HEK293 (cell line): ENCODE results near the gene REC114.
A peak's percentile ranks its signal among the peaks of the same experiment; 100 is the strongest.

Source experiments
- CTCF ChIA-PET: fragments of 350-600 bp; formaldehyde crosslinking; extraction: SDS; loops from one replicate; lab custom pipeline; 2021; ENCODE audit warnings: antibody characterized with exemption; lab: Yijun Ruan, JAX
- POLR2A ChIA-PET: fragments of 300-600 bp; formaldehyde crosslinking; extraction: SDS; loops from one replicate; lab custom pipeline; 2020; ENCODE audit warnings: antibody characterized with exemption, inconsistent platforms; lab: Yijun Ruan, JAX
- H3K27ac ChIP-seq: fragments of 200-500 bp; sonication (Bioruptor generic); 2 replicates; pipeline ENCODE4 v1.5.1; 2014; ENCODE audit warnings: low read depth, low read length, control low read depth, inconsistent platforms; ENCODE audit errors: extremely low read depth
- H3K36me3 ChIP-seq, 2 experiments: fragments of 200-500 bp in 1 of 2; sonication (Bioruptor generic) in 1 of 2; 1 replicate in 1 of 2; 2 replicates in 1 of 2; pipeline ENCODE4 v1.5.1; 2014 to 2017; ENCODE audit warnings: inconsistent platforms in 2 of 2, low read length in 2 of 2; ENCODE audit not compliant: control insufficient read depth in 2 of 2, insufficient read depth in 1 of 2
- H3K4me1 ChIP-seq: fragments of 200-500 bp; sonication (Bioruptor generic); 2 replicates; pipeline ENCODE4 v1.5.1; 2014; ENCODE audit warnings: mild to moderate bottlenecking, low read length, inconsistent platforms; ENCODE audit not compliant: control insufficient read depth, insufficient read depth
- H3K4me3 ChIP-seq: 2 replicates; pipeline ENCODE4 v1.5.1; 2011; ENCODE audit warnings: low read depth, mild to moderate bottlenecking, control low read depth, low read length, moderate library complexity
- H3K9me3 ChIP-seq: fragments of 200-500 bp; sonication (Bioruptor generic); 2 replicates; pipeline ENCODE4 v1.5.1; 2014; ENCODE audit warnings: low read depth, low read length, inconsistent platforms; ENCODE audit not compliant: control insufficient read depth, insufficient read depth
- GLI2 ChIP-seq: fragments of 450-650 bp; formaldehyde crosslinking; IDR thresholded peaks from 2 replicates; pipeline ENCODE4; 2017; ENCODE audit warnings: missing biosample characterization, missing genetic modification characterization, low read depth, borderline replicate concordance
- PRDM1 ChIP-seq: fragments of 450-650 bp; formaldehyde crosslinking; IDR thresholded peaks from 2 replicates; pipeline ENCODE4; 2016; ENCODE audit warnings: missing biosample characterization, missing genetic modification characterization
- WT1 ChIP-seq: fragments of 450-650 bp; formaldehyde crosslinking; IDR thresholded peaks from 2 replicates; pipeline ENCODE4 v1.5.1; 2016; ENCODE audit warnings: missing biosample characterization, missing genetic modification characterization
- ZNF138 ChIP-seq: fragments of 450-650 bp; formaldehyde crosslinking; IDR thresholded peaks from 2 replicates; pipeline ENCODE4 v1.5.1; 2016; ENCODE audit warnings: missing biosample characterization, missing genetic modification characterization, borderline replicate concordance
- ZNF302 ChIP-seq: fragments of 450-650 bp; formaldehyde crosslinking; IDR thresholded peaks from 2 replicates; pipeline ENCODE4 v1.5.1; 2016; ENCODE audit warnings: missing biosample characterization, missing genetic modification characterization, low read depth
- ZNF501 ChIP-seq: fragments of 450-650 bp; formaldehyde crosslinking; IDR thresholded peaks from 2 replicates; pipeline ENCODE4 v1.5.1; 2016; ENCODE audit warnings: missing biosample characterization, missing genetic modification characterization
- ZNF548 ChIP-seq: fragments of 450-650 bp; formaldehyde crosslinking; IDR thresholded peaks from 2 replicates; pipeline ENCODE4 v1.5.1; 2016; ENCODE audit warnings: missing biosample characterization, missing genetic modification characterization
- ZNF555 ChIP-seq: fragments of 450-650 bp; formaldehyde crosslinking; conservative IDR thresholded peaks from 2 replicates; pipeline ENCODE4 v1.5.1; 2017; ENCODE audit warnings: missing biosample characterization, mild to moderate bottlenecking, missing genetic modification characterization, inconsistent platforms
- ZNF571 ChIP-seq: fragments of 450-650 bp; formaldehyde crosslinking; IDR thresholded peaks from 2 replicates; pipeline ENCODE4 v1.5.0; 2017; ENCODE audit warnings: missing biosample characterization, missing genetic modification characterization
- ZNF585B ChIP-seq: fragments of 450-650 bp; formaldehyde crosslinking; IDR thresholded peaks from 2 replicates; pipeline ENCODE4 v1.5.1; 2016; ENCODE audit warnings: missing biosample characterization, missing genetic modification characterization
- ZNF626 ChIP-seq: fragments of 450-650 bp; sonication (Bioruptor Pico); formaldehyde crosslinking; IDR thresholded peaks from 2 replicates; pipeline ENCODE4 v1.5.1; 2018; ENCODE audit warnings: missing biosample characterization, missing genetic modification characterization, inconsistent platforms
- ZNF830 ChIP-seq: fragments of 450-650 bp; IDR thresholded peaks from 2 replicates; pipeline ENCODE4 v1.5.0; 2018; ENCODE audit warnings: missing biosample characterization, missing genetic modification characterization, low read depth, mild to moderate bottlenecking, moderate library complexity
- TF ChIP-seq, protein P1 (sequence below): fragments of 450-650 bp; formaldehyde crosslinking; IDR thresholded peaks from 2 replicates; pipeline ENCODE4 v1.5.1; 2016; ENCODE audit warnings: missing biosample characterization, missing genetic modification characterization
- TF ChIP-seq, protein P2 (sequence below): fragments of 450-650 bp; formaldehyde crosslinking; IDR thresholded peaks from 2 replicates; pipeline ENCODE4 v1.5.1; 2016; ENCODE audit warnings: missing biosample characterization, missing genetic modification characterization
- TF ChIP-seq, protein P3 (sequence below): fragments of 450-650 bp; IDR thresholded peaks from 2 replicates; pipeline ENCODE4 v1.5.1; 2018; ENCODE audit warnings: missing biosample characterization, missing genetic modification characterization

Gene REC114

DNA sequence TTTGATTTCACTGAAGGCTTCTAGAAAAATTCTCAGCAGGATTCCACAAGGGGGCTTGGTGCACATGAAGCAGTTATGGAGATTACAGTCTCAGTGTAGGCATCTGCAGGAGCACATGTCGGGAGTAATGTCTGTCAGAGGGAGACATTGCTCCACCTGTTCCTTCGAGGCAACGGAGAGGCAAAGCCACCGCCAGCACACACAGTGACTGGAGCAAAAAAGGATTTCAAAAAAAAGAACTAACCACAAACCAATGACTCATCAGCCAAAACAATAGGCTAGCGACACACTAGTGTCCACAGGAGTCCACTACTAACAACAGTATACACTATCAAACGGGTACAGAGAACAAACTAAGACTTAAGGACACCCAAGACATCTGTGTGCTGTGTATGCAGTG lies 121.3 kb downstream of the REC114 start (continued):
- TF ChIP-seq, protein P1, sequence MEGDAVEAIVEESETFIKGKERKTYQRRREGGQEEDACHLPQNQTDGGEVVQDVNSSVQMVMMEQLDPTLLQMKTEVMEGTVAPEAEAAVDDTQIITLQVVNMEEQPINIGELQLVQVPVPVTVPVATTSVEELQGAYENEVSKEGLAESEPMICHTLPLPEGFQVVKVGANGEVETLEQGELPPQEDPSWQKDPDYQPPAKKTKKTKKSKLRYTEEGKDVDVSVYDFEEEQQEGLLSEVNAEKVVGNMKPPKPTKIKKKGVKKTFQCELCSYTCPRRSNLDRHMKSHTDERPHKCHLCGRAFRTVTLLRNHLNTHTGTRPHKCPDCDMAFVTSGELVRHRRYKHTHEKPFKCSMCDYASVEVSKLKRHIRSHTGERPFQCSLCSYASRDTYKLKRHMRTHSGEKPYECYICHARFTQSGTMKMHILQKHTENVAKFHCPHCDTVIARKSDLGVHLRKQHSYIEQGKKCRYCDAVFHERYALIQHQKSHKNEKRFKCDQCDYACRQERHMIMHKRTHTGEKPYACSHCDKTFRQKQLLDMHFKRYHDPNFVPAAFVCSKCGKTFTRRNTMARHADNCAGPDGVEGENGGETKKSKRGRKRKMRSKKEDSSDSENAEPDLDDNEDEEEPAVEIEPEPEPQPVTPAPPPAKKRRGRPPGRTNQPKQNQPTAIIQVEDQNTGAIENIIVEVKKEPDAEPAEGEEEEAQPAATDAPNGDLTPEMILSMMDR (tag by site-specific recombination), result peak; percentile 36; the same call in 1 of the 2 replicates
- TF ChIP-seq, protein P2, sequence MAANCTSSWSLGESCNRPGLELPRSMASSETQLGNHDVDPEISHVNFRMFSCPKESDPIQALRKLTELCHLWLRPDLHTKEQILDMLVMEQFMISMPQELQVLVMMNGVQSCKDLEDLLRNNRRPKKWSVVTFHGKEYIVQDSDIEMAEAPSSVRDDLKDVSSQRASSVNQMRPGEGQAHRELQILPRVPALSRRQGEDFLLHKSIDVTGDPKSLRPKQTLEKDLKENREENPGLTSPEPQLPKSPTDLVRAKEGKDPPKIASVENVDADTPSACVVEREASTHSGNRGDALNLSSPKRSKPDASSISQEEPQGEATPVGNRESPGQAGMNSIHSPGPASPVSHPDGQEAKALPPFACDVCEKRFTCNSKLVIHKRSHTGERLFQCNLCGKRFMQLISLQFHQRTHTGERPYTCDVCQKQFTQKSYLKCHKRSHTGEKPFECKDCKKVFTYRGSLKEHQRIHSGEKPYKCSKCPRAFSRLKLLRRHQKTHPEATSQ (tag by site-specific recombination), result no peak

GRCh38 chr15:73567020-73567419 lies 124.1 kb downstream of the REC114 start:
- Histone ChIP-seq H3K4me3 (no peak overlapping the region), H3K4me1 (peaks cover 7% of the 10 kb centered on the region; the same call in 1 of the 2 replicates)
- POLR2A ChIA-PET, result no interaction called here
- CTCF ChIA-PET, result interaction anchor here (1.3 to 8.6 kb wide), 3 partner anchors 67 to 133 kb away, joined by 3 to 168 read pairs (median 9); partner anchors contain the start of gene NPTN
- TF ChIP-seq ZNF548 (tag by site-specific recombination), result no peak
- no peak for TF ChIP-seq ZNF501 (tag by site-specific recombination)
- no peak for TF ChIP-seq ZNF626 (tag by site-specific recombination)
- TF ChIP-seq ZNF830 (tag by site-specific recombination), result no peak
- no peak for TF ChIP-seq ZNF571 (tag by site-specific recombination)
- TF ChIP-seq PRDM1 (tag by site-specific recombination), result no peak
- no peak for TF ChIP-seq ZNF585B (tag by site-specific recombination)
- TF ChIP-seq GLI2 (tag by site-specific recombination), result no peak
- no peak for TF ChIP-seq ZNF555 (tag by site-specific recombination)
- no peak for TF ChIP-seq WT1 (tag by site-specific recombination)
- TF ChIP-seq, all 188 proteins: peak for 0
- Histone ChIP-seq H3K36me3 (peaks cover 18 to 95% of the 10 kb centered on the region in 2 experiments), H3K9me3 (no peaks in the 10 kb centered on the region), H3K27ac (no peak overlapping the region)

GRCh38 chr15:73568564-73569280 lies 125.8 kb downstream of the REC114 start:
- Histone ChIP-seq H3K27ac (no peak overlapping the region), H3K36me3 (peaks cover 12 to 95% of the 10 kb centered on the region in 2 experiments), H3K9me3 (no peaks in the 10 kb centered on the region), H3K4me1 (peaks cover 7% of the 10 kb centered on the region; the same call in 1 of the 2 replicates), H3K4me3 (no peak overlapping the region)
- POLR2A ChIA-PET, result no interaction called here
- CTCF ChIA-PET, result interaction anchor here (0.6 to 3.4 kb wide), 6 partner anchors 8 to 166 kb away, joined by 3 to 32 read pairs (median 4); no protein-coding TSS in a partner anchor
- TF ChIP-seq, protein P3, sequence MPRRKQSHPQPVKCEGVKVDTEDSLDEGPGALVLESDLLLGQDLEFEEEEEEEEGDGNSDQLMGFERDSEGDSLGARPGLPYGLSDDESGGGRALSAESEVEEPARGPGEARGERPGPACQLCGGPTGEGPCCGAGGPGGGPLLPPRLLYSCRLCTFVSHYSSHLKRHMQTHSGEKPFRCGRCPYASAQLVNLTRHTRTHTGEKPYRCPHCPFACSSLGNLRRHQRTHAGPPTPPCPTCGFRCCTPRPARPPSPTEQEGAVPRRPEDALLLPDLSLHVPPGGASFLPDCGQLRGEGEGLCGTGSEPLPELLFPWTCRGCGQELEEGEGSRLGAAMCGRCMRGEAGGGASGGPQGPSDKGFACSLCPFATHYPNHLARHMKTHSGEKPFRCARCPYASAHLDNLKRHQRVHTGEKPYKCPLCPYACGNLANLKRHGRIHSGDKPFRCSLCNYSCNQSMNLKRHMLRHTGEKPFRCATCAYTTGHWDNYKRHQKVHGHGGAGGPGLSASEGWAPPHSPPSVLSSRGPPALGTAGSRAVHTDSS (tag by site-specific recombination), result no peak
- TF ChIP-seq ZNF138 (no peak), ZNF302 (tag by site-specific recombination) (no peak)
